LHCN-M2 (cell line): ENCODE data around the gene ABCB9. TPM values are rescaled to one million over a fixed set of nuclear protein-coding genes. Genes with fewer than 3 reads are reported as not detected.
"Not testable (repeated sequence)": the region's sequence is repeated elsewhere in the genome, so short reads cannot be mapped to it uniquely, and the experiment has no call there.

Experiments used
- DNase-seq: peaks from one replicate; pipeline ENCODE4 v3.0.0-alpha.2; 2012; ENCODE audit warnings: low read depth
- total RNA-seq: library from RNA; depleted of rRNA; stranded (reverse); fragments of >200 nt; gene quantifications from 2 replicates; pipeline ENCODE4 v1.2.3, GENCODE V29; 2014

The ABCB9 gene
- total RNA-seq, 1 experiment from 2014 or later, result 7.8 TPM

DNA sequence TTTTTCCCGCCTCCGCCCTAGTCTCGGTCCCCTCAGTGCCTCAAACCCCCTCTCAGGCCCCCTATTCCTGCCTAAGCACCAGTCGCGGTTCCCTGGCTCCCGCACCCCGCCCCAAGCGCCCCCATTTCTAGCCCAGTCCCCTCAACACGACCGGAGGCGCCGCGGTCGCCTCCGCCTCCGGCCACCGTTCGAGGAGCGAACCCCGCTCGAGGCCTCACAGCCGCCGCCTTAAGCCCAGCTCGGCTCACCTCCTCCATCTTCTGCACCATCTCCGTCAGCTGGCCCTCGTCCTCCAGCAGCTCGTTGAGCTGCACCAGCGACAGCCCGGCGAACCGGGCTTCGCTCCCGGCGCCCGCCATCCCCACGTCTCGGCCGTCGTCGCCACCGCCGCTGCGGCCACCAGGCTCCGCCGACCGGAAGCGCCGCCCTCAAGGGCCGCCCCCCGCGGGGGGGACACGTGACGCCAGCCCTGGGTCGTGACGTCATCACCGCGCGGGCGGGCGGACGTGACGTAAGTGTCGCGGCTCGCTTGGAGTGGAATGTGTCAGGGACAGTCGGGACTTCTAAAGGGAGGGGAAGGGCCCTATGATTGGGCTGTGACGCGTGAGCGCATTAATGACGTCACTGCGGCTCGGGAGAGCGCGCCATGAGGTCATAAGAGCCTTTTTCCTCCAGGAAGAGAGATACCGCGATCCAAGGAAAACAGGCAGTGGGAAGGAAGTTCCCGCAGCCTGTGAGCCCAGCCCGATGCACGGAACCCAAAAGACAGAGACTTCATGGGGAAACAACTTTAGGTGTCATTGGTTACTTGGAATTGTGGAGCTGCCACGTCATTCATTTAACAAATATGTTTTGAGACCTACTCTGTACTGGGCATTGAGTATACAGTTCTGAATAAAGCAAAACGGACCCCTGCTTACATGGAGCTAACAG is 70.3 kb downstream of the ABCB9 start, which contains the start of gene VPS37B:
Gene VPS37B, minus strand, starts transcription at position 421 of the 933 bp plus-strand sequence. Its CDS starts 62 bp downstream, at position 359.
- peak; percentile 88 for DNase-seq

DNA sequence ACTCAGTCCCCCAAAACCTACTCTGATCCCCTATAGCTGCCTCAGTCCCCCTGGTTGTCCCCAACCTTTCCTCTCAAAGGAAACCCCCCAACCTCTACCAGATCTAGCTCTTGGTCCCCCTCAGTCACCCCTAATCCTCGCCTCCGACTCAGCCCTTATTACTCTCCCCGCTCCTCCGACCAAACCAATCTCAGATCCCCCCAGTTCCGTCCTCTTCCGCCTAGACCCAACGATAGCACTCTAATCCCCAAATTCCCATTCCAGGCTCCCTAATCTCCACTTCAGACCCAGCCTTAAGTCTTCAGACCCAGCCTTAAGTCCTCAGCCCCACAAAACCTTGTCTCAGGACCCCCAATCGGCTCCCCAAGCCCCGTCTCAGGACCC is 71.0 kb downstream of the ABCB9 start:
- no peak for DNase-seq

DNA sequence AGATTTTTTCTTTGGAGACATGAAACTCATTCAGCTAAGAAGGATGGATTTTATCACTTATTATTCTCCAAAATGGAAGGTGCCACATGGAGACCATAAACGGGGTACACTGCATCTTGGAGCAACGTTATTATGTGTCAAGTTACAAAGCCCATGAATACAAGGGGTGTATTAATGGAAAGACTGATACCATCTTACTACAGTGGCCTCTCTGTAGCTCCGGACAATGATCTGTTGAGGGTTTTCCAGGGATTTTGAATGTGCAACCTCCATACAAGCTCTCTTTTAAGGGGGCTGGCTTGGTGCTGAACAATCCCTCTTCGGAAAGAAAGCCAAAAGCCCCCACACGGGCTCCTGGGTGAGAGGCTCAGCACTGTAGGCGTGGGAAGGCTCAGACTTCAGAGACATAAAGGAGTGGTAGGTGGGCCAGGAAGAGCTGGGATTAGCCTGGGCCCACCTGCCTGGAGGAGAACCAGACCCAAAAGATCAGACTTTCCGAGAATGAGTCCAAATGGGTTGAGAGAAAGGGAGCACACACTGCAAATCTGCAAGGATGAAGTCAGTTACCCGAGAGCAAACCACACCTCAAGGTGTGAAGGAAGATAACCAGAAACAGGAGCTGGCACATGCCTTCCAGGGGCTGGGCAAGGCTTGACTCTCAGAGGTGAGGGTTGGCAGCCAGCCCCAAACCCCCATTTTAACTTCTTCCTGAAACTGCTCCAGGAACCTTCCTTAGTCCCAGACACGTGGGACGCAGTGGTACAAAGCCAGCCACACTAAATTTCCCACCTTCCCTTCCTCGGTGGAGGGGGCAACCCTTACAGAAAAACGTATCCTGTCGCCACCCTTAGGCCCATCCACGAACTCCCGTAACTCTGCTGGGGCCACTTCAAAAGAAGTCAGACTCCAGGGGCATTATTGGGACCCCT is 71.8 kb downstream of the ABCB9 start:
- no peak for DNase-seq

DNA sequence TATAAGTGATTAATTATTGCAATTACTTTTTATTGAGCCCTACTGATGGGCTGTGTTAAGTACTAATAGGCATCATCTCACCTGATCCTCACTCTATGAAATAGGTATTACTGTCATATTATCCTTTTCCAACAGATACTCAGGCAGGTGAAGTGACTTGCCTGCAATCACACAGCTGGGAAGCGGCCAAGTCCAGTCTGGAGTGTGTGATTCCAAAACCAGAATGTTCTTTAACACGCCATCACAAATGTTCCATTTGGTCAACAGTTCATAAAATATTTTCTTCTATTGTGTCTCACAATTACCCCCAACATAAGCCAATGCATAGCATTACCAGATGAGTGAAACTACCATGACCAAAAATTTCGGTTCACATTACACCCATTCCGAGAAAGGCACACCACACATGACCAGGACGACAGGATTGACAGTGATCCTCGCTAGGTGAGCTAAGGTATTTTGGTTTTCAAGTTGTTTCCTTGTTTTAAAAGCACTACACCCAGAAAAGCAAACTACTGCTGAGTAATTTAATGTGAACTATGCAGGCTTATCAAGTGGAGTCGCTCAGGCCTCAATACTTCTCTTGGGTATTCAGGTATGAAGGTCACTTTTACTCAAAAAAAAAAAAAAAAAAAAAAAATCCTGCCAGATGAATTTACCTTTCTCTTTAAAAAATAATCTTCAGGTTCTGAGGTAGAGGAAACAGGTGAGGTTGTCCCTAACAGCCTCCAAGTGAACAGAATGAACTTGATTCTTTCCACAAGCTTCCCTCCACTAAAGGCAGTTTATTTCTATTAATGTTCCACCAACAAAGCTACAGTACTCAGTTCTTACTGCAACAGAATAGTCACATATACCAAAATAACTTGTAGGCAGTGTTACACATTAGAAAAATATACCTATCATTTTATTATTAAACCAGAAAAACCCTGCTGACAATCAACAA is 72.8 kb downstream of the ABCB9 start:
- no peak for DNase-seq

DNA sequence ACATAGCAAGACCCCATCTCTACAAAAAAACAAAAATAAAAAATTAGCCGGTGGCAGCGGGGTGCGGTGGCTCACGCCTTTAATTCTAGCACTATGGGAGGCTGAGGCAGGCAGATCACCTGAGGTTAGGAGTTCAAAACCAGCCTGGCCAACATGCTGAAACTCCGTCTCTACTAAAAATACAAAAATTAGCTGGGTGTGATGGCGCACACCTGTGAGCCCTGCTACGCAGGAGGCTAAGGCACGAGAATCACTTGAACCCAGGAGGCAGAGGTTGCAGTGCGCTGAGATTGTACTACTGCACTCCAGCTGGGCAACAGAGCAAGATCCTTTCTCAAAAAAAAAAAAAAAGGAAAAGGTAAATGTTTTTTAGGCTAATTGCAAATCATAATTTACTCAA is 73.5 kb downstream of the ABCB9 start:
- DNase-seq, result not testable (repeated sequence)

DNA sequence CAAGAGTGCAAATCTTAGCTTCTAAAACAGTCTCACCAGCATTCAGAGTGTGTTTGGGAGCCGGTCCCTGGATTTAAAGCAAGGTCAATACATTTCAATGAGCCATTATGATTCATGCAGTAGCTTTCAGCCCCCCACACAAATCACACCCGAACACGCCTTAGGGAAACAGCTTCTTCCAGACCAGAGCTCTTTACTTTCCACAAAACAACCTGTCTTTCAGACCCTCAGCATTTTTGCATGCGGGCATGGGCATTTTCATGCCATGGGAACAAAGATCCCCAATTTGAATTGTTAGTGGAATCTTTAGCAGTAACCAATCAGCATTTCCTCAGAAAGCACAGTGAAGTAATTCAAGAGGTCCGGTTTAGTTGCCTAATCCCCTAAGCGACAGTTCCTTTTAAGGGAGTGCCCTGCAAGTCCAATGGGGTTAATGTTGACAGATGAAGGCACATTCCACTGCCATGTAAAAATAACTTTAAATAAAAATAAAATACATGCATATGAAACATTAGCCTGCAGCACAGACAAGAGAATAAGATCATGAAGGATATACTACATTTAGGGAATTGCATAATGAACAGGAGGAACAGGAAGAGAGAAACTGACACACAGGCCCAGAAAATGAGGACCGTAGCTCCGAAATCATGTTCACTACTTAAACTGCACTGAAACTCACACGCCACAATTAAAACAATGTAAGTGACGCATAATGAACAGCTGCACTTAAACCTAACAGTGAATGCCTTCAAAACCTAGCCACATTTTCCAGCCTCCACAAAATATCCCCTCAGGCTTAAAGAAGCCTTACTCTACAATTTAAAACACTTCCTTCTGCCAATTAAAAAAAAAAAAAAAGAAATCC is 74.4 kb downstream of the ABCB9 start:
- DNase-seq, result peak; percentile 94

DNA sequence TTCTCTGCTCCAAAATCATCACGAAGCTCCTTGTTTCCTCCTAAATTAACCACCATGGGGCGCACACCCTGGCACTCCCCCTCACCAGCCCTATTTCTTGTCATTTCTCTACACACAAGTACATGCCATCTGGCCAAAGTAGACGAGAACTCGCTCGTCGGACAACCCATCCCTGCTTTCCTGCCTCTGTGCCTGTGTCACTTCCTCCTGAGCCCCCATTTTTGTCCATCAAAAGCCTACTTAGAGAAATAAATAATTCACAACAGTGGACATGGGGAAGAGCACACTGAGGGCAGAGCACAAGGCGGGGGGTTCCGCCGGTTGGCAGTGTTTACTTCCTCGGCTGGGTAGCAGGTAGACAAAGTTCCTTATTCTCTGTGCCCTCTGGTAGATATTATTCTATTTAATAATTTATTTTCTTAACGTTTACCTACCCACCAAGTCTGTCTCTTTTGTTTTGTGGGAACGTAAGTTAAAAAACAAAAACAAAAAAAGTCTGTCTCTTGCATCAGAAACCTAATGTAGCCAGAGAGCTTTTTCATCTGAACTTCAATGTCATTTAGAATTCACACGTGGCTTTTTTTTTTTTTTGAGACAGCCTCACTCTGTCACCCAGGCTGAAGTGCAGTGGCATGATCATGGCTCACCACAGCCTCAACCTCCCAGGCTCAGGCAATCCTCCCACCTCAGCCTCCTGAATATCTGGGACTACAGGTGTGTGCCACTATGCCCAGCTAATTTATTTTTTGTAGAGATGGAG is 76.3 kb downstream of the ABCB9 start:
- DNase-seq, result no peak

DNA sequence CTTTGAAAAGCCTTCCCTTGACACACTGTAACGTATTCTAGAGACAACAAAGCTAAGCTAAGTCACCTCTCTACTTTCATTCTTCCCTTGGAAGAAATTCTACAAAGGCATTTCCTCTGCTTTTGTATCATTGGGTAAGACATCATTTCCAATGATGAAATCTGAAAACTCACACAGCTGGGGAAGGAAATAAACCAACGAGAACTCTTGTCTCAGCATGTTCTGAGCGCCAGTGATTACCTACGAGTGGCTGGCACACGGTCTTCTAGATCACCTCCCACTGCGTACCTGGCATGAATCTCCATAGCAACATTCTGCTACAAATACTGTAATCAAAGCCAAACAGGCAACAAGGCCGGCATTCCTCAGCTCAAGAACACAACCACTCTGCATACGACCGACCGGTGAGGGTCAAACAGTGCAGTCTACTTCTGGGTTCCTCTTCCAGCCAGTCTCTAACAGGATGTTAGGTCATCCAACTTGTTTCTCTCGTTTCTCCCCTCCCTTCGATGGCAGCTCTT is 78.0 kb downstream of the ABCB9 start:
- DNase-seq, result no peak

DNA sequence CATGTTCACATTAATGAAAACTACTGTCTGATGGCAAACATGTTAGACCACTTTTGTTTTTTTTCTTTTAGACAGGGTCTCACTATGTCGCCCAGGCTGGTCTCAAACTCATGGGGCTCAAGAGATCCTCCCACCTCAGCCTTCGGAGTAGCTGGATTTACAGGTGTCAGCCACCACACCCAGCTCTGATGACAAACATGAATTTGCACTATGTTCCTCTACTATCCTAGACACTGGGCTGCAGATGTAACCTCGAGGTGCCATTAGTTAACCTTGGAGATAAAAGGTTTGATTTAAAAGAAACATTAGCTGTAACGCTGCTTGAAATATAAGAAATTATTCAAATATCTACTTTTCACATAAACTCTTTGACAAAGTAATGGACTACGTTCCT is 78.4 kb downstream of the ABCB9 start:
- no peak for DNase-seq

DNA sequence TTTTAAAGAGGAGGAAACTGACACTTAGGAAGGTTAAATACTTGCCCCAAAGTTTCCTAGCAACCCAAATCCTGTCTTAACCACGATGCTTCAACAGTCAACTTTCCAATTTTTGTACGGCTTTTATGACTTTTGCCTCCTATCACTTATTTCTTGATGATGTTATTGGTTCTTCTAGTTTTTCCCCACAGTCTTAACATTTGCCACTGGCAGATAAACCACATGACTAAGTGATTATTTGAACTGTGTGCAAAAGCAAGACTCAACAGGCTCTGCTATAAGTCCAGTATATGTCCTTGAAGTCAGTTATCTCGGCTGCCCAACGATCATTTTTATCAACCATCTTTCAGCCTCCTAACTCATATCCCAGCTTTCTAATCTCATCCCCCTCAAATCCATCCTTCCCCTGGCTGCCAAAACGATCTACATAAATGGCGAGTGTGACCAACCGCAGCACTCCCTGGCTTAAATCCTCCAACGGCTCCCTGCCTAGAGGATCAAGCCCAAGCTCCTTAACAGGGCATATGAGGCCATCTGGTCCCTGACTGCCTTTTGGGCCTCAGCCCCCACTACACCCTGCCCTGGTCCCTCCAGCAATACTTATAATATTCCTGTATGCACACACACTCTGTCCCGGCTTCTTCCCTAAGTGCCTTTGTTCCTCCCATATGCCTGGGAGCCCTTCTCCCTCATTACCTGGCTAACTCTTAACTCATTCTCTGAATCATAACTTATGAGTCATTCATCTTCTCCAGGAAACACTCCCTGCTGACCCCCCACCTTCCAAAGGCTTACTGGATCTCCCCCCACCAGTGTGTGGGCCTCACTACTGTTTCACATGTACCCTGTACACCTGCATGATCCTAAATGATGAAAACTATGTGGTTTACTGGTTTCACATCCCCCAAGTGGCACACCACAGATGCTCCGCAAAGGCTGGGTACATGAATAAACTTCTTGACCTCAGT is 79.1 kb downstream of the ABCB9 start:
- peak; percentile 53 for DNase-seq

DNA sequence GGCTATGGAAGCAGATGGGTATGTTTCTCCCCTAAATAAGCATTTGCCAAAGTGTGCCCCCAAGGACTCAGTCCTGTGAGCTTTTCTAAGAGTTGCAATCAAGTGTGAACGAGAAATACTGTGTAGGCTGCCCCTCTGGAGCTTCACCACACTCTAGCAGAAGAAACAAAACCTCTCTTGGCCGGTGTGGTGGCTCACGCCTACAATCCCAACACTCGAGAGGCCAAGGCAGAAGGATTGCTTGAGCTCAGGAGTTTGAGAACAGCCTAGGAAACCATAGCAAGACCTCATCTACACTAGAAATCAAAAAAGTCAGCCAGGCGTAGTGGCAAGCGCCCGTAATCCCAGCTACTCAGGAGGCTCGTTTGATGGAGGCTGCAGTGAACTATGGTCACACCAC is 80.1 kb downstream of the ABCB9 start:
- DNase-seq, result no peak

DNA sequence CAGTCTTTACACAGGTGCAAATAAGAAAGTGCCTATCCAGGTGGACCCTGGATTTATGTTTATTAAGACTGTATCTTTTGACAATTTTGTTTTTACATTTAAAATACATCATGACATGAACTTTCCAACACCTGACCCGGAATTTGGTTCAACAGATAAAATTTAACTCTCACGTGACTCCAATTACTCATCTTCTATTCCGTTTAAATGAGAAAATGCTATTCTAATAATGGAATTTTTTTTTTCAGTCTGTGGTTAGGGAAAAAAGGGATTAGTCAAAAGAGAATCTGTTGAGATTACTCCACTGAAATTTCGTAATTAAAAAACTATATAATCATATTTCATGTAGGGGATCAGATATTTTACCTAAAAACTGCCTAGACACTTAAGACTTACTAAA is 81.4 kb downstream of the ABCB9 start:
- peak; percentile 51 for DNase-seq

DNA sequence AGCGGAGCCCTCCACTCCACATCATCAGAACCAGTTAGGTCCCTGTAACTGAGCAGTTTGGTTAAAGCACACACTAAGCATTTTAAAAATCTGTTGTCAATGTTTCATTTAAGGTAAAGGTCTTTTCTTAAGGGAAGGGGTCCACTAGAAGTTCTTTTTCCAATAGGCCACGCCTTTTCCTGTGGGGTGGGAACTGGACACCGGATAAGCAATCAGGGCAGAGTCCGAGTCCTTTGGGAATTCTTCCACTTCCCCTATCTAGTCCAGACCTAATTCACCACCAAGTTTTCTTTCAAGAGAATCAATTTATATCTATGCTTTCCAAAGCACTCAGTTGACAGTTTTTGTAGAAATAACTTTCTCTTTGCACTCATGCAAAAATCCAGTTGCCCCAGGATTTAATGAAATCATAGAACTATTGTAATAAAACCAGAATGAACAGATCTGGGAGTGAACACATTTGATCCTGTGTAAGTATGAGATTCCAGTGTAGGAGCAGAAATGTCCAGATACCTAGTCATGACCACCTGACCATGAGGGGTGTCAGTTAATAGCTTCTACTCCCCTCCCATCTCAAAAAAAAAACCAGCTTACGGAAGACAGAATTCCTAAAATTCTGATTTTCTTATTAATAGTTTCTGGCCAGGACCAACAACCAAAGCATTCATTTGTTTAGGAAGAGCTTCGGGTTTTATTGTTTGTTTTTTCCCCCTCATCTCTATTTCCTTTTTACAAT is 82.0 kb downstream of the ABCB9 start:
- no peak for DNase-seq

DNA sequence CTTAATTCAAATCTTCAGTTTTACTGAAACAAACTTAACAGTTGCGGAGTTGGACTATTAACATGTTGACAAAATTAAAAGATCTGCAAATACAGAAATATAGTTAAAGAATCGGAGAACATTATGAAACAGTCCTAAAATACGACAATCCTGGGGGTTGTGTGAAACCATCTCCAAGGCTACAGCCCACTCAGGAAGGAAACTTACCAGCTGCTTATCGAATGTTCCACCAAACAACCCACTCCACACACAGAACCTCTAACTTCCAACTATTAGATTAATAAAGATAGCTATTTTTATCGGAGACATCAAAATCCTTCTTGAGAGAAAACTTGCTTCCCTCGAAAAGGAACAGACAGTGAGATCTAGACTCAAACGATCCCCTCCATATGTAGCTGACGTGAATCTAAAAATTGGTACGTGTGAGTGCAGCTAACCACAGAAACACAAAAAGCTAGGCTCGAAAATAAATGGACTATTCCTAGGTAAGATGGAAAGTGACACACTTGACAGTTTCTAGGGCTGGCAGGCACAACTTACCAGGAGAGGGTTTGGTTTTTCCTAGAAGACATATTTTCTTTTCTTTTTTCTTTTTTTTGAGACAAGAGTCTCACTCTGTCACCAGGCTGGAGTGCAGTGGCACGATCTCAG is 83.2 kb downstream of the ABCB9 start:
- no peak for DNase-seq

DNA sequence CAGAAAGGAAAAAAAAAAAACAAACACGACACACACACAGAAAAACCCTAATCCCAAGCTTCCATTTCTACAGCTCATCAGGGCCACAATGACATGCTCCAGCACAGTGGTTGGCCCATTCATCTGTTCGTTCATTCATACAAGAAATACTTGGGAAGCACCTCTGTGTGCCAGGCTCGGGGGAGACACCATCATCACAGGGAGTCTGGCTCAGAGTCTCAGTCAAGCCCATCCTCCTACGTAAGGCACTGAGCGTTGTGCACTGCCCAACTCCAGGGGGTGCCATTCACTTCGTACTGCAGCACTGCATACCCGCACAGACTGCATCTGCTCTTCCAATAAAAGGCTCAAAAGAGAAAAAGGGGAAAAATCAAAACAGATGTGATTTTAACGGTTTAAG is 85.6 kb downstream of the ABCB9 start:
- peak; percentile 55 for DNase-seq

DNA sequence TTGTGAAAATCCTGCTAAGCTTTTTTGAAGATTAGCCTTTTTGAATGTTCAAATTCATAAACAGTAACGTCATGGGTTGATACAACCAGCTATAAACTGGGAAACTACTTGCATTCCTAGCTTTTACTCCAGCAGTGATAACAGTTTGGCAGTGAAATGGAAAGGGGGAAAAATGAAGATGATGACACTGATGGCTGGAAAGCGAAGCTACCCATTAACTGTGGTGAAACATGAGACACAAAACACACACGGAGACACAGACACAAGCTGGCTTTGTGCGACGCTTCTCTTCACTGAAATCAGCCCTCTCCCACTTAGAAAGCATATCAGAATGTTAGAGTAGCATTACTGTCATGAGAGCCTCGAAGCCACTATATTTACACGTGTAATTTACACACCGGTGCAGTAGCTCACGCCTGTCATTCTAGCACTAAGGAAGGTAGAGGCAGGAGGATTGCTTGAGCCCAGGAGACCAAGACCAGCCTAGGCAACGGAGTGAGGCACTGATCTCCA is 86.1 kb downstream of the ABCB9 start:
- DNase-seq, result no peak
